Putamen (tissue), 1 donor: ENCODE results near the gene TFDP3.

Experiments
- DNase-seq: peaks from one replicate; pipeline ENCODE4 v3.0.0-alpha.2; 2016; ENCODE audit warnings: low spot score

The TFDP3 gene

GRCh38 chrX:133185938-133186337 is 32.2 kb downstream of the TFDP3 start:
- no peak for DNase-seq

GRCh38 chrX:133185119-133185518 is 33.0 kb downstream of the TFDP3 start:
- no peak for DNase-seq

- DNase-seq: no peak
These were observed 34.3 kb downstream of the TFDP3 start for GRCh38 chrX:133183806-133184205.

GRCh38 chrX:133179500-133179899 is 38.7 kb downstream of the TFDP3 start:
- DNase-seq: no peak

- no peak for DNase-seq
These were observed 41.0 kb downstream of the TFDP3 start for GRCh38 chrX:133177202-133177601.

GRCh38 chrX:133175605-133176004 is 42.5 kb downstream of the TFDP3 start:
- no peak for DNase-seq

GRCh38 chrX:133175162-133175561 is 43.0 kb downstream of the TFDP3 start:
- no peak for DNase-seq

- no peak for DNase-seq
These were observed 46.0 kb downstream of the TFDP3 start for GRCh38 chrX:133171962-133172708.
